ENCODE results near the gene ZSCAN21. TPM values are rescaled to one million over a fixed set of nuclear protein-coding genes. Genes with fewer than 3 reads are reported as not detected.
A peak's percentile ranks its signal among the peaks of the same experiment; 100 is the strongest.

ZSCAN21 gene
- total RNA-seq, 1 experiment from 2014 or later, result 24.3 TPM

DNA sequence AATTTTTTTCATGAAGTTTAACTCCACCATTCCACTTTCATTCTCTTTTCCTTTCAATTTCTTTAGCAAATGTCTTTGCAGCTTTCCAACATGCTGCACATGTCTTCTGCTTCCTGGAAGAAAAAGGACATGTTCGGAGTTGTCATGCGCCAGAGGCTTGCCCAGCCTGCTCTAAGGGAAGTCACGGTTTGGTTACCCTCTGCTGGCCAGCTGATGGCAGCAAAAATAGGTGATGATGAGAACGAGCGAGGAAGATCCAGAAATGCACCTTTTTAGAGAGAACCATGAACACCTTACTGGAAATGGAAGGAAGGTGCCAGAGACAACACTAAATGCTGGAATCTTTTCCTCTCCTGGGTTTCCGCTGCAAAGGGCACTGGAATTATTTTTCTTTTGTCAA is 4.9 kb upstream of the ZSCAN21 start:
- Histone ChIP-seq H3K18ac (ENCODE audit: insufficient read length, low read depth, low read length) (no peak overlapping the region), H3K23ac (ENCODE audit: insufficient read length, low read depth, low read length) (no peak overlapping the region), H4K20me1 (ENCODE audit: control insufficient read depth, insufficient read depth, insufficient read length) (no peaks in the 10 kb centered on the region), H3K4me1 (ENCODE audit: insufficient read depth, low read length) (no peaks in the 10 kb centered on the region), H3K79me2 (ENCODE audit: insufficient read depth, low read length) (no peaks in the 10 kb centered on the region), H3K9ac (ENCODE audit: extremely low read depth, insufficient read length, low read length) (no peak overlapping the region), H4K8ac (replicated peaks; ENCODE audit: insufficient read length, low read depth, low read length) (no peak overlapping the region), H4K91ac (ENCODE audit: insufficient read length, low read depth, low read length) (no peak overlapping the region), H3K56ac (ENCODE audit: insufficient read length, low read depth, low read length) (no peak overlapping the region), H2BK5ac (ENCODE audit: insufficient read length, low read length) (no peak overlapping the region), H2BK120ac (ENCODE audit: low read depth, low read length, poor library complexity, severe bottlenecking) (no peak overlapping the region), H3K27me3 (ENCODE audit: insufficient read depth, low read length) (no peaks in the 10 kb centered on the region), H3K23me2 (ENCODE audit: insufficient read length, low read depth, low read length, poor library complexity, severe bottlenecking) (peaks cover 2% of the 10 kb centered on the region), H2BK12ac (ENCODE audit: insufficient read length, low read depth, low read length) (no peak overlapping the region), H2BK15ac (ENCODE audit: low read depth, low read length) (no peak overlapping the region), H2AFZ (ENCODE audit: low read length) (no peak overlapping the region), H2AK5ac (ENCODE audit: insufficient read length, low read length) (no peak overlapping the region), H3K79me1 (ENCODE audit: insufficient read depth, low read depth, low read length, poor library complexity, severe bottlenecking) (no peaks in the 10 kb centered on the region), H3K14ac (ENCODE audit: insufficient read depth, low read length) (no peak overlapping the region), H3K27ac (ENCODE audit: insufficient read length, low read depth, low read length) (no peak overlapping the region), H2BK20ac (ENCODE audit: low read depth, low read length, poor library complexity, severe bottlenecking) (no peak overlapping the region), H3K9me3 (ENCODE audit: control insufficient read depth, low read depth, low read length) (peaks cover 4% of the 10 kb centered on the region), H3K4me2 (ENCODE audit: insufficient read depth, insufficient read length, low read length) (no peak overlapping the region), H4K5ac (ENCODE audit: insufficient read length, low read depth, low read length) (no peak overlapping the region), H3K4ac (ENCODE audit: low read depth, low read length) (no peak overlapping the region), H3T11ph (ENCODE audit: low read length) (no peak overlapping the region)
- Mint-ChIP-seq H3K9me3 (peaks cover 10 to 12% of the 10 kb centered on the region in 2 experiments; a peak in 3 of 5 replicates), H3K4me3 (no peak overlapping the region; a peak in 1 of 5 replicates), H3K27me3 (ENCODE audit: low read depth) (no peaks in the 10 kb centered on the region; the same call in none of the 2 replicates), H3K27ac (peak overlapping the region in 1 of 3 experiments; percentile 84; a peak in 2 of 7 replicates), H3K36me3 (ENCODE audit: insufficient read depth in 1 of 3, low read depth in 3 of 3) (peaks cover 6 to 13% (median 10%) of the 10 kb centered on the region in 3 experiments; a peak in 6 of 7 replicates), H3K4me1 (peaks cover 15 to 16% of the 10 kb centered on the region in 2 experiments)
- WGBS (ENCODE audit: extremely low coverage, insufficient read length, low lambda C conversion rate), result no CpG with 5 or more reads among the region's 6 CpGs
- DNase-seq, result no peak
- TF ChIP-seq, protein P1, sequence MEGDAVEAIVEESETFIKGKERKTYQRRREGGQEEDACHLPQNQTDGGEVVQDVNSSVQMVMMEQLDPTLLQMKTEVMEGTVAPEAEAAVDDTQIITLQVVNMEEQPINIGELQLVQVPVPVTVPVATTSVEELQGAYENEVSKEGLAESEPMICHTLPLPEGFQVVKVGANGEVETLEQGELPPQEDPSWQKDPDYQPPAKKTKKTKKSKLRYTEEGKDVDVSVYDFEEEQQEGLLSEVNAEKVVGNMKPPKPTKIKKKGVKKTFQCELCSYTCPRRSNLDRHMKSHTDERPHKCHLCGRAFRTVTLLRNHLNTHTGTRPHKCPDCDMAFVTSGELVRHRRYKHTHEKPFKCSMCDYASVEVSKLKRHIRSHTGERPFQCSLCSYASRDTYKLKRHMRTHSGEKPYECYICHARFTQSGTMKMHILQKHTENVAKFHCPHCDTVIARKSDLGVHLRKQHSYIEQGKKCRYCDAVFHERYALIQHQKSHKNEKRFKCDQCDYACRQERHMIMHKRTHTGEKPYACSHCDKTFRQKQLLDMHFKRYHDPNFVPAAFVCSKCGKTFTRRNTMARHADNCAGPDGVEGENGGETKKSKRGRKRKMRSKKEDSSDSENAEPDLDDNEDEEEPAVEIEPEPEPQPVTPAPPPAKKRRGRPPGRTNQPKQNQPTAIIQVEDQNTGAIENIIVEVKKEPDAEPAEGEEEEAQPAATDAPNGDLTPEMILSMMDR (conservative IDR thresholded peaks at IDR 0.05), result no peak; the same call in 2 of the 3 replicates
